ENCODE data around the gene NLN.
"Not testable (repeated sequence)": the region's sequence is repeated elsewhere in the genome, so short reads cannot be mapped to it uniquely, and the experiment has no call there.

The NLN gene

DNA sequence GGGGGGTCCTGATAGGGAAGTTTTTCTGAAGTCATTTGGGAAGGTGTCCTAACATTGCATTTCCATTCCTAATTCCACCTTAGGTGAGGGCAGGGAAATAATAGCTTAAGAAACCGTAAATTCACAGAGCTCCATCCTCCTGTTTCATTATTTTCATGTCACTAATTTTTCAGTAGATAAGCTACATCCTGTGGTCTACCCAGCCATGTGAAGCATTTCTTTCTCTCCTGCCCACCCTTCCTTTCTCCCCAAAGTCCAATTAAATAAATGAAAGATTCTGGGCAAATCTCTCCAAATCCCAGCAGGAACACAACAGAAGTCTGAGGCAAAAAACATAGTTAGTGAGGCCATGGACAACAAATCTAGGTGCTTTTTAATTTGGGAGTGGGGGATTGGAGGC, 109.3 kb downstream of the NLN start:
- H3K4me3 ChIP-seq (ENCODE audit: low read depth, low read length) = no peak overlapping the region
- H3K79me2 ChIP-seq (ENCODE audit: control insufficient read depth, insufficient read depth, low read length, unreplicated experiment) = no peaks in the 10 kb centered on the region
- H3K27ac ChIP-seq (ENCODE audit: low read depth, low read length) = no peak overlapping the region
- H3K4me1 ChIP-seq (ENCODE audit: control insufficient read depth, insufficient read depth, low read length, unreplicated experiment) = no peaks in the 10 kb centered on the region
- no peaks in the 10 kb centered on the region for H3K27me3 ChIP-seq (ENCODE audit: insufficient read depth, low read length)
- no peak overlapping the region for H2AFZ ChIP-seq (ENCODE audit: low read length, unreplicated experiment)
- no peaks in the 10 kb centered on the region for H3K36me3 ChIP-seq (ENCODE audit: insufficient read depth, low read length)

DNA sequence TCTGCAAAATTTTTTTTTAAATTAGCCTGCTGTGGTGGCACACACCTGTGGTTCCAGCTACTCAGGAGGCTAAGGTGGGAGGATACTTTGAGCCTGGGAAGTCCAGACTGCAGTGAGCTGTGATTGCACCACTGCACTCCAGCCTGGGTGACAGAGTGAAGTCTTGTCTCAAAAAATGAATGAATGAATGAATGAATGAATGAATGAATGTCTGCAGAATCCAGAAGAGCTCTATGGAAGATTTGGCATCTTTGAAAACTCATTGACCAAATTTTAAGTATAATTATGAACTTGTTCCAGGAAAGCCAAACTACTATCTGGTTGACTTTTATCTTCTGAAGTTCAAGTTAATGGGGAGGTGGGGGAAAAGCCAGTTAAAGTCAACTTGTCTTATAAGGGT, 110.1 kb downstream of the NLN start:
- no peaks in the 10 kb centered on the region for H3K27me3 ChIP-seq (ENCODE audit: insufficient read depth, low read length)
- no peaks in the 10 kb centered on the region for H3K36me3 ChIP-seq (ENCODE audit: insufficient read depth, low read length)
- no peaks in the 10 kb centered on the region for H3K79me2 ChIP-seq (ENCODE audit: control insufficient read depth, insufficient read depth, low read length, unreplicated experiment)
- no peak overlapping the region for H3K27ac ChIP-seq (ENCODE audit: low read depth, low read length)
- no peak overlapping the region for H2AFZ ChIP-seq (ENCODE audit: low read length, unreplicated experiment)
- H3K4me3 ChIP-seq (ENCODE audit: low read depth, low read length) = no peak overlapping the region
- H3K4me1 ChIP-seq (ENCODE audit: control insufficient read depth, insufficient read depth, low read length, unreplicated experiment) = no peaks in the 10 kb centered on the region

DNA sequence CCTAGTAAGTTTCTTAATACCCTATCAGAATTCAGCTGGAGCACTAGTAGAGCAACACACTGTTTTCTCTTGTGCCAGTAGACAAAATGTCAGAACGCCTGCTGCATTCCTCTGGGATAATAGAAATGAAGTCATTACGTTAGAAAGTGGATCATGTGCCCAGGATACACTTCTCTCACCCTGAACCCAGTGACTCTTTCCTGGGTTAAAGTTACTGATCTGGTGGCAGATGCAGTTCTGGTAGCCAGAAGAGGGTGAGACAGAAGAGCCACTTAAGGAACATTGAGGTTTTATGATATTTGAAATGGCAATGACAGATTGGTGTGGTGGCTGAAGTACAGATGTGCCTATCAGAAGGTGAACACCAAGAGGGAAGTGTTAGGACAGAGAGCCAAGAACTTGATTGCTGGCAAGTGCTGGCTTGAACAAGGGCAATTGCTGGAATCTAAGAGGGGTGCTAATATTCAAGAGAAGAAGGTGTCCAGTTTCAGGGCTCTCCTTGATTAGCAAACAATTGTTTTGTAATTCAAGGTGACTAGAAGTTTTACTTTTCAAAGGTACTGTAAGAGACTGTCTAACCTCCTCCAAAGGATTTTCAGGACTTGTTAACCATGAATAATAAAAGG, 110.7 kb downstream of the NLN start:
- no peak overlapping the region for H3K27ac ChIP-seq (ENCODE audit: low read depth, low read length)
- H3K4me1 ChIP-seq (ENCODE audit: control insufficient read depth, insufficient read depth, low read length, unreplicated experiment) = no peaks in the 10 kb centered on the region
- no peaks in the 10 kb centered on the region for H3K36me3 ChIP-seq (ENCODE audit: insufficient read depth, low read length)
- no peaks in the 10 kb centered on the region for H3K79me2 ChIP-seq (ENCODE audit: control insufficient read depth, insufficient read depth, low read length, unreplicated experiment)
- H2AFZ ChIP-seq (ENCODE audit: low read length, unreplicated experiment) = no peak overlapping the region
- H3K4me3 ChIP-seq (ENCODE audit: low read depth, low read length) = no peak overlapping the region
- no peaks in the 10 kb centered on the region for H3K27me3 ChIP-seq (ENCODE audit: insufficient read depth, low read length)

DNA sequence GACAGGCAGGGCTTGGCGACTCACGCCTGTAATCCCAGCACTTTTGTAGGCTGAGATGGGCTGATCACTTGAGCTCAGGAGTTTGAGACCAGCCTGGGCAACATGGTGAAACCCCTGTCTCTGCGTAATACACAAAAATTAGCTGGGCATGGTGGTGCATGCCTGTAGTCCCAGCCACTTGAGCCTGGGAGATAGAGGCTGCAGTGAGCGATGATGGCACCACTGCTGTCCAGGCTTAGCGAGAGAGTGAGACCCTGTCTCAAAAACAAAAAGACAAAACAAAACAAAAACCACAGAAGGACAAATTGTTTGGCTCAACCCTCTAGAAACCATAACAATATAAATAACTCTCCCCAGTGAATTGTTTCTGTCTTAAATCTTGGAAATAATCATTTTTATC, 111.8 kb downstream of the NLN start:
- H3K4me1 ChIP-seq (ENCODE audit: control insufficient read depth, insufficient read depth, low read length, unreplicated experiment) = no peaks in the 10 kb centered on the region
- no peak overlapping the region for H3K4me3 ChIP-seq (ENCODE audit: low read depth, low read length)
- H3K27ac ChIP-seq (ENCODE audit: low read depth, low read length) = no peak overlapping the region
- H3K27me3 ChIP-seq (ENCODE audit: insufficient read depth, low read length) = no peaks in the 10 kb centered on the region
- no peak overlapping the region for H2AFZ ChIP-seq (ENCODE audit: low read length, unreplicated experiment)
- H3K79me2 ChIP-seq (ENCODE audit: control insufficient read depth, insufficient read depth, low read length, unreplicated experiment) = no peaks in the 10 kb centered on the region
- no peaks in the 10 kb centered on the region for H3K36me3 ChIP-seq (ENCODE audit: insufficient read depth, low read length)

DNA sequence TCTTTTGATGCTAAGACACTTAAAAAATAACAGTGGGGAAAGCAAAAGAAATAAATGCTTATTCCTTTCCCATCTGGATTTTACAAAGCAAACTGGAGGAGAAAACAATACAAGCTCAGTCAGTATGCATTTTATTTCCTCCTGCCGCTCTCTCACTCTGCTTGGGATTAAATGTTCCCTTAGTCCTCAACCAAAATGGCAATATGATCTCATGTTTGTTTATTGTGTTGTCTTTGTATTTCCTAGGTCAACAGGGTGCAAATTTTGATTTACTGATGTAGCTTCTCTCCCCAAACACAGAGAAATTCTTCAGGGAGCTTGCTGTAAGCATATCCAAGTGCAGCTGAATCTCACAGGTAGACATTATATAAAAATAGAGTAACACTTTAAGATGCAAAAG, 112.3 kb downstream of the NLN start:
- Histone ChIP-seq H3K4me3 (ENCODE audit: low read depth, low read length) (no peak overlapping the region), H3K79me2 (ENCODE audit: control insufficient read depth, insufficient read depth, low read length, unreplicated experiment) (no peaks in the 10 kb centered on the region), H2AFZ (ENCODE audit: low read length, unreplicated experiment) (no peak overlapping the region), H3K27ac (ENCODE audit: low read depth, low read length) (no peak overlapping the region), H3K4me1 (ENCODE audit: control insufficient read depth, insufficient read depth, low read length, unreplicated experiment) (no peaks in the 10 kb centered on the region), H3K27me3 (ENCODE audit: insufficient read depth, low read length) (no peaks in the 10 kb centered on the region), H3K36me3 (ENCODE audit: insufficient read depth, low read length) (no peaks in the 10 kb centered on the region)

DNA sequence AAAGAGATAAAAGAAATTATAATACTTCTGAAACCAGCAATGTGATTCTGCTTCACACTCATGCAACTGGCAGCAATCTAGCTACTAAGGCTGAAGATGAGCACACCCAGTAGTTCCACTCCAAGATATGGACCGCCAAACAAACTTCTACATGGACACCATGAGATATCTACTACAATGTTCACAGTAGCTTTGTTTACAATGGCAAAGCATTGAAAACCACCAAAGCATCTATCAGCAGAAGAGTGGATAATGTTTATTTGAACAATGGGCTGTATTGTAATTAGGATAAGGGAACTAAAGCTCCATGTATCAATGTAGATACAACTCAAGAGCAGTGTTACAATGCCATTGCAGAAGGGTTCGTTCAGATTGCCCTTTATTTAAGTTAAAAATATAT, 113.2 kb downstream of the NLN start:
- H3K27ac ChIP-seq (ENCODE audit: low read depth, low read length) = no peak overlapping the region
- H3K79me2 ChIP-seq (ENCODE audit: control insufficient read depth, insufficient read depth, low read length, unreplicated experiment) = no peaks in the 10 kb centered on the region
- H3K36me3 ChIP-seq (ENCODE audit: insufficient read depth, low read length) = no peaks in the 10 kb centered on the region
- no peaks in the 10 kb centered on the region for H3K27me3 ChIP-seq (ENCODE audit: insufficient read depth, low read length)
- H3K4me3 ChIP-seq (ENCODE audit: low read depth, low read length) = no peak overlapping the region
- H3K4me1 ChIP-seq (ENCODE audit: control insufficient read depth, insufficient read depth, low read length, unreplicated experiment) = no peaks in the 10 kb centered on the region
- H2AFZ ChIP-seq (ENCODE audit: low read length, unreplicated experiment) = no peak overlapping the region

DNA sequence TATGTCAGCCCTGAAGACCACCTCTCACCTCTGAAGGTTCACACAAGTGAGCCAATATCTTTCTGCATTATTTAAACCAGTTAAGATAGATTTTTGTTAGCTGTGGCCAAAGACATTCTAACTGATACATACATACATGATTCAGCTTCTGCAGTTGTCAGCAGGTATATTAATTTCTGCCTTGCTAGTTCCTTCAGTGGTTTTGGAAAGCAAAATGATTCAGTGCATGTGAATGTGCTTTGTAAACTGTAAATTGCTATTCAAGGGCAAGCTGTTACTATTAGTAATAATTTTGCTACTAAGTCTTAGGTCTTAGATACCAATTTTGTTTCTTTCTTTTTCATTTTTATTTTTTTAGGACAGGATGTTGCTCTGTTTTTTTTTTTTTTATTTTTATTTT, 115.1 kb downstream of the NLN start:
- Histone ChIP-seq H3K36me3 (ENCODE audit: insufficient read depth, low read length) (no peaks in the 10 kb centered on the region), H3K4me1 (ENCODE audit: control insufficient read depth, insufficient read depth, low read length, unreplicated experiment) (no peaks in the 10 kb centered on the region), H2AFZ (ENCODE audit: low read length, unreplicated experiment) (no peak overlapping the region), H3K27me3 (ENCODE audit: insufficient read depth, low read length) (no peaks in the 10 kb centered on the region), H3K79me2 (ENCODE audit: control insufficient read depth, insufficient read depth, low read length, unreplicated experiment) (no peaks in the 10 kb centered on the region), H3K27ac (ENCODE audit: low read depth, low read length) (no peak overlapping the region), H3K4me3 (ENCODE audit: low read depth, low read length) (no peak overlapping the region)

DNA sequence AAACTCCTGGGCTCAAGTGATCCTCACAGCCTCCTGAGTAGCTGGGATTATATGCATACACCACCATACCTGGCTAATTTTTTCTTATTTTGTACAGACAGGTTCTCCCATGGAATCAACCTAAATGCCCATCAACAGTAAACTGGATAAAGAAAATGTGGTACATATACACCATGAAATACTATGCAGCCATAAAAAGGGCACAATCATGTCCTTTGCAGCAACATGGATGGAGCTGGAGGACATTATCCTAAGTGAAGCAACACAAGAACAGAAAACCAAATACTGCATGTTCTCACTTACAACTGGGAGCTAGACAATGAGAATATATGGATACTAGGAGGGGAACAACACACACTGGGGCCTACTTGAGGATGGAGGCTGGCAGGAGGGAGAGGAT, 117.2 kb downstream of the NLN start:
- H2AFZ ChIP-seq (ENCODE audit: low read length, unreplicated experiment); H3K4me3 ChIP-seq (ENCODE audit: low read depth, low read length); H3K27ac ChIP-seq (ENCODE audit: low read depth, low read length); H3K27me3 ChIP-seq (ENCODE audit: insufficient read depth, low read length); H3K79me2 ChIP-seq (ENCODE audit: control insufficient read depth, insufficient read depth, low read length, unreplicated experiment); H3K36me3 ChIP-seq (ENCODE audit: insufficient read depth, low read length); H3K4me1 ChIP-seq (ENCODE audit: control insufficient read depth, insufficient read depth, low read length, unreplicated experiment): not testable (repeated sequence)

DNA sequence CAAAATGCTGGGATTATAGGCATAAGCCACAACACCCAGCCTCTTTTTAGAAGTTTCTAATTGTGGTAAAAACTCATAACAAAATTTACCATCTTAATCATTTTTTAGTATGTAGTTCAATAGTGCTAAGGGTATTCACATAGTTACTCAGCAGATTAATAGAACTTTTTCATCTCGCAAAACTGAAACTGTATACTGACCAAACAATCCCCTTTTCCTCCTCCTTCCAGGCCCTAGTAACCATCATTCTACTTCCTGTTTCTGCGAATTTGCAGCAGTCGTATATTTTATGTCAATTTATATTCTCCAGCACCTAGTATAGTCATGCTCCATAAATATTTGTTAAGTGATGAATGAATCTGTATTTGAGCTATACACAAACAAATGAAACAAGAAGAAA, 118.1 kb downstream of the NLN start:
- Histone ChIP-seq H3K27me3 (ENCODE audit: insufficient read depth, low read length) (no peaks in the 10 kb centered on the region), H2AFZ (ENCODE audit: low read length, unreplicated experiment) (no peak overlapping the region), H3K4me3 (ENCODE audit: low read depth, low read length) (no peak overlapping the region), H3K27ac (ENCODE audit: low read depth, low read length) (no peak overlapping the region), H3K79me2 (ENCODE audit: control insufficient read depth, insufficient read depth, low read length, unreplicated experiment) (no peaks in the 10 kb centered on the region), H3K36me3 (ENCODE audit: insufficient read depth, low read length) (no peaks in the 10 kb centered on the region), H3K4me1 (ENCODE audit: control insufficient read depth, insufficient read depth, low read length, unreplicated experiment) (no peaks in the 10 kb centered on the region)

DNA sequence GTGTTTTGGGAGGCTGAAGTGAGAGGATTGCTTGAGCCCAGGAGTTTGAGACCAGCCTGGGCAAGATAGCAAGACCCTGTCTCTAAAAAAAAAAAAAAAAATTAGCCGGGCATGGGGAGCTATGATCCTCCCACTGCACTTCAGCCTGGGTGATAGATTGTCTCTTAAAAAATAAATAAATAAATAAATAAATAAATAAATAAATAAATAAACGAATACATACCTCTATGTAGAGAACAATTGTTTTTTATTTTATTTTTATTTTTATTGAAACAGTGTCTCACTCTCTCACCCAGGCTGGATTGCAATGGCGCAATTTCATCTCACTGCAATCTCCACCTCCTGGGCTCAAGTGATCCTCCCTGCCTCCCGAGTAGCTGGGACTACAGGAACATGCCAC, 122.8 kb downstream of the NLN start:
- not testable (repeated sequence) for H3K4me3 ChIP-seq (ENCODE audit: low read depth, low read length); H3K4me1 ChIP-seq (ENCODE audit: control insufficient read depth, insufficient read depth, low read length, unreplicated experiment); H3K27me3 ChIP-seq (ENCODE audit: insufficient read depth, low read length); H3K79me2 ChIP-seq (ENCODE audit: control insufficient read depth, insufficient read depth, low read length, unreplicated experiment); H2AFZ ChIP-seq (ENCODE audit: low read length, unreplicated experiment); H3K27ac ChIP-seq (ENCODE audit: low read depth, low read length); H3K36me3 ChIP-seq (ENCODE audit: insufficient read depth, low read length)

DNA sequence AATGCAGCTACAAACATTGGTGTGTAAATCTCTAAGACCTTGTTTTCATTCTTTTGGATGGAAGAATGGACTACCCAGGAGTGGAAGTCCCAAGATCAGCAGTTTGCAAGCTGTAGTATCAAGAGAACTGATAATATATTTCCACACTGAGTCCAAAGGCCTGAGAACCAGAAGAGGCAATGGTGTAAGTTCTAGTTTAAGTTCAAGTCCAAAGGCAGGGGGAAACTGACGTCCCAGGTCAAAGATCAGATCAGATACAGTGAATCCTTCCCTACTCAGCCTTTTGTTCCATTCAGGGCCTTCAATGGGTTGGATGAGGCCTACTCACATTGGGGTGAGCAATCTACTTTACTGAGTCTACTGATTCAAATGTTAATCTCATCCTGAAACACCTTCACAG, 124.1 kb downstream of the NLN start:
- no peak overlapping the region for H3K27ac ChIP-seq (ENCODE audit: low read depth, low read length)
- H3K27me3 ChIP-seq (ENCODE audit: insufficient read depth, low read length) = no peaks in the 10 kb centered on the region
- H3K36me3 ChIP-seq (ENCODE audit: insufficient read depth, low read length) = no peaks in the 10 kb centered on the region
- no peak overlapping the region for H3K4me3 ChIP-seq (ENCODE audit: low read depth, low read length)
- no peak overlapping the region for H2AFZ ChIP-seq (ENCODE audit: low read length, unreplicated experiment)
- no peaks in the 10 kb centered on the region for H3K4me1 ChIP-seq (ENCODE audit: control insufficient read depth, insufficient read depth, low read length, unreplicated experiment)
- H3K79me2 ChIP-seq (ENCODE audit: control insufficient read depth, insufficient read depth, low read length, unreplicated experiment) = no peaks in the 10 kb centered on the region

Data from ACC112 (cell line).